Measurements from ENCODE around the gene CEACAM1.
"Not testable (repeated sequence)": the region's sequence is repeated elsewhere in the genome, so short reads cannot be mapped to it uniquely, and the experiment has no call there.

Gene CEACAM1

GRCh38 chr19:42472402-42473147 lies 55.7 kb downstream of the CEACAM1 start:
- no peak for DNase-seq

GRCh38 chr19:42471554-42472249 lies 56.6 kb downstream of the CEACAM1 start:
- DNase-seq, result no peak

GRCh38 chr19:42469311-42470235 lies 58.7 kb downstream of the CEACAM1 start:
- no peak for DNase-seq

GRCh38 chr19:42468273-42468796 lies 59.9 kb downstream of the CEACAM1 start:
- no peak for DNase-seq

GRCh38 chr19:42467183-42467760 lies 61.0 kb downstream of the CEACAM1 start:
- DNase-seq, result no peak

GRCh38 chr19:42466521-42467182 lies 61.6 kb downstream of the CEACAM1 start:
- no peak for DNase-seq

GRCh38 chr19:42465827-42466280 lies 62.4 kb downstream of the CEACAM1 start:
- DNase-seq, result no peak

- no peak for DNase-seq
These were observed 66.5 kb downstream of the CEACAM1 start for GRCh38 chr19:42461700-42462324.

- DNase-seq, result not testable (repeated sequence)
These were observed 67.0 kb downstream of the CEACAM1 start for GRCh38 chr19:42461231-42461630.

GRCh38 chr19:42459926-42460325 lies 68.4 kb downstream of the CEACAM1 start:
- no peak for DNase-seq

All from stimulated activated CD4-positive, alpha-beta T cell treated with anti-CD3 and anti-CD28 coated beads, Interleukin-2, amount 100 ng/mL, for 48 hours (primary cell).